Measurements from ENCODE around the gene PITHD1.

Gene PITHD1

GRCh38 chr1:23751815-23752200, 26.4 kb upstream of the PITHD1 start:
- H3K4me3 ChIP-seq (ENCODE audit: low read length), result no peak overlapping the region
- peaks cover 81% of the 10 kb centered on the region for H3K36me3 ChIP-seq (ENCODE audit: insufficient read depth, low read depth, low read length)
- H3K9ac ChIP-seq (ENCODE audit: low read depth, low read length), result no peak overlapping the region
- H3K27ac ChIP-seq (ENCODE audit: low read length), result no peak overlapping the region
- H3K4me1 ChIP-seq (ENCODE audit: insufficient read depth, low read length), result no peaks in the 10 kb centered on the region
- no peaks in the 10 kb centered on the region for H3K27me3 ChIP-seq (ENCODE audit: insufficient read depth, low read length)
- no peaks in the 10 kb centered on the region for H3K9me3 ChIP-seq (ENCODE audit: insufficient read depth, low read depth, low read length)

DNA sequence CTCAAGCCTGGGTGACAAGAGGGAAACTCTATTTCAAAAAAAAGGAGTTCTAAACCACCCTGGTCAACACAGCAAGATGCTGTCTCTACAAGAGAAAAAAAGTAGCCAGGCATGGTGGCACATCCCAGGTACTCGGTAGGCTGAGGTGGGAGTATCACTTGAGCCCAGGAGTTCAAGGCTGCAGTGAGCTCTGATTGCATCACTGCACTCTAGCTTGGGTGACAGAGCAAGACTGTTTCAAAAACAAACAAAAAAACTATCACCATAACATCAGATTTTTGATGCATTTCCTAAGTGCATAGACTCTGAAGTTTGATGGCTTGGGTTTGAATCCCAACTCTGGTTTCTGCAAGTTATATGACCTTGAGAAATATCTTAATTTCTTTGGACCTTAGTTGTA, 25.3 kb upstream of the PITHD1 start:
- Histone ChIP-seq H3K9me3 (ENCODE audit: insufficient read depth, low read depth, low read length) (no peaks in the 10 kb centered on the region), H3K4me3 (ENCODE audit: low read length) (no peak overlapping the region), H3K36me3 (ENCODE audit: insufficient read depth, low read depth, low read length) (peaks cover 88% of the 10 kb centered on the region), H3K9ac (ENCODE audit: low read depth, low read length) (no peak overlapping the region), H3K27ac (ENCODE audit: low read length) (no peak overlapping the region), H3K27me3 (ENCODE audit: insufficient read depth, low read length) (no peaks in the 10 kb centered on the region), H3K4me1 (ENCODE audit: insufficient read depth, low read length) (no peaks in the 10 kb centered on the region)

GRCh38 chr1:23756676-23757075, 21.5 kb upstream of the PITHD1 start:
- no peaks in the 10 kb centered on the region for H3K9me3 ChIP-seq (ENCODE audit: insufficient read depth, low read depth, low read length)
- no peaks in the 10 kb centered on the region for H3K27me3 ChIP-seq (ENCODE audit: insufficient read depth, low read length)
- no peak overlapping the region for H3K4me3 ChIP-seq (ENCODE audit: low read length)
- H3K27ac ChIP-seq (ENCODE audit: low read length), result no peak overlapping the region
- H3K36me3 ChIP-seq (ENCODE audit: insufficient read depth, low read depth, low read length), result peaks cover 97% of the 10 kb centered on the region
- H3K4me1 ChIP-seq (ENCODE audit: insufficient read depth, low read length), result no peaks in the 10 kb centered on the region
- no peak overlapping the region for H3K9ac ChIP-seq (ENCODE audit: low read depth, low read length)

- Histone ChIP-seq H3K9me3 (ENCODE audit: insufficient read depth, low read depth, low read length) (no peaks in the 10 kb centered on the region), H3K27me3 (ENCODE audit: insufficient read depth, low read length) (no peaks in the 10 kb centered on the region), H3K36me3 (ENCODE audit: insufficient read depth, low read depth, low read length) (peaks cover 87% of the 10 kb centered on the region), H3K4me1 (ENCODE audit: insufficient read depth, low read length) (no peaks in the 10 kb centered on the region), H3K9ac (ENCODE audit: low read depth, low read length) (no peak overlapping the region), H3K4me3 (ENCODE audit: low read length) (no peak overlapping the region), H3K27ac (ENCODE audit: low read length) (no peak overlapping the region)
Measured at GRCh38 chr1:23757812-23758211, 20.4 kb upstream of the PITHD1 start.

DNA sequence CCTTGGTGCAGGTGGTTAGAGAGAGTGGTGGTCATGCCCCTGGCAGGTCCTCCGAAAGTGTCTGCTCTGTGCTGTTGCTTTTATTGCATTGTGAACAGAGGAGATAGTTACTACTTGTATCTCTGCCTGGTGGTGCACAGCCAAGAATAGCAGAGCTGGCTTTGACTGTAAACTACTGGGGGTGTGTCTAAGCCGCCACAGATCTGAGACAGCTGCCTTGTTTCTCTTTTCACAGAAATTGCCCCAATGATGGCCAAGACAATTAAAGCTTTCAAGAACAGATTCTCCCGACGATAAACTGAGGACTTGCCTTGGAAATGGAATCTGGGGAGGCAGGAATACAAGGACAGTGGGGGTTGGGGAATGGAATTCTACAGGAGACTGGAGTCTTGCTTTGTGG, 18.9 kb upstream of the PITHD1 start:
- Histone ChIP-seq H3K4me1 (ENCODE audit: insufficient read depth, low read length) (no peaks in the 10 kb centered on the region), H3K9ac (ENCODE audit: low read depth, low read length) (no peak overlapping the region), H3K36me3 (ENCODE audit: insufficient read depth, low read depth, low read length) (peaks cover 80% of the 10 kb centered on the region), H3K27me3 (ENCODE audit: insufficient read depth, low read length) (no peaks in the 10 kb centered on the region), H3K9me3 (ENCODE audit: insufficient read depth, low read depth, low read length) (no peaks in the 10 kb centered on the region), H3K4me3 (ENCODE audit: low read length) (no peak overlapping the region), H3K27ac (ENCODE audit: low read length) (no peak overlapping the region)

GRCh38 chr1:23763041-23763577, 15.1 kb upstream of the PITHD1 start:
- H3K4me3 ChIP-seq (ENCODE audit: low read length), result no peak overlapping the region
- no peak overlapping the region for H3K27ac ChIP-seq (ENCODE audit: low read length)
- no peaks in the 10 kb centered on the region for H3K9me3 ChIP-seq (ENCODE audit: insufficient read depth, low read depth, low read length)
- peaks cover 49% of the 10 kb centered on the region for H3K36me3 ChIP-seq (ENCODE audit: insufficient read depth, low read depth, low read length)
- H3K4me1 ChIP-seq (ENCODE audit: insufficient read depth, low read length), result no peaks in the 10 kb centered on the region
- no peaks in the 10 kb centered on the region for H3K27me3 ChIP-seq (ENCODE audit: insufficient read depth, low read length)
- no peak overlapping the region for H3K9ac ChIP-seq (ENCODE audit: low read depth, low read length)

DNA sequence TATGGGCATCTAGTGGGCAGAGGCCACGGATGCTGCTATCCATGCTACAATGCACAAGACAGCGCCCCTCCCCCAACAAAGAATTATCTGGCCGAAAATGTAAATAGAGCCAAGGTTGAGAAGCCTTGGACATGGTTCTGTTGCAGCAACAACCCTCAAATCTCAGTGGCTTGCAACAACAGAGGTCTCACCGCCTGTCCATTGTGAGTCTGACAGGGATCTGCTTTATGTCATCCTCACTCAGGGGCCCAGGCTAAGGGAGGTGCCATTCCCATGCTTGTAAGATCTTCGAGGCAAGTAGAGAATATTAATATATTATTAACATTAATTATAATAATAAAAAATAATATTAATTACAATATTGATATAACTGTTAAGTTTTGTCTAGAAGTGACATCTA, 9.5 kb upstream of the PITHD1 start:
- no peak overlapping the region for H3K9ac ChIP-seq (ENCODE audit: low read depth, low read length)
- no peaks in the 10 kb centered on the region for H3K9me3 ChIP-seq (ENCODE audit: insufficient read depth, low read depth, low read length)
- H3K4me3 ChIP-seq (ENCODE audit: low read length), result no peak overlapping the region
- no peaks in the 10 kb centered on the region for H3K4me1 ChIP-seq (ENCODE audit: insufficient read depth, low read length)
- H3K36me3 ChIP-seq (ENCODE audit: insufficient read depth, low read depth, low read length), result peaks cover 11% of the 10 kb centered on the region
- H3K27ac ChIP-seq (ENCODE audit: low read length), result no peak overlapping the region
- no peaks in the 10 kb centered on the region for H3K27me3 ChIP-seq (ENCODE audit: insufficient read depth, low read length)

GRCh38 chr1:23772049-23772853, 6.0 kb upstream of the PITHD1 start:
- Histone ChIP-seq H3K4me1 (ENCODE audit: insufficient read depth, low read length) (no peaks in the 10 kb centered on the region), H3K4me3 (ENCODE audit: low read length) (no peak overlapping the region), H3K9ac (ENCODE audit: low read depth, low read length) (no peak overlapping the region), H3K27ac (ENCODE audit: low read length) (no peak overlapping the region), H3K27me3 (ENCODE audit: insufficient read depth, low read length) (no peaks in the 10 kb centered on the region), H3K9me3 (ENCODE audit: insufficient read depth, low read depth, low read length) (no peaks in the 10 kb centered on the region), H3K36me3 (ENCODE audit: insufficient read depth, low read depth, low read length) (peaks cover 3% of the 10 kb centered on the region; the same call in 1 of the 2 replicates)

GRCh38 chr1:23772854-23773242, 5.4 kb upstream of the PITHD1 start:
- no peaks in the 10 kb centered on the region for H3K9me3 ChIP-seq (ENCODE audit: insufficient read depth, low read depth, low read length)
- no peaks in the 10 kb centered on the region for H3K27me3 ChIP-seq (ENCODE audit: insufficient read depth, low read length)
- H3K4me3 ChIP-seq (ENCODE audit: low read length), result no peak overlapping the region
- no peaks in the 10 kb centered on the region for H3K4me1 ChIP-seq (ENCODE audit: insufficient read depth, low read length)
- H3K36me3 ChIP-seq (ENCODE audit: insufficient read depth, low read depth, low read length), result peaks cover 3% of the 10 kb centered on the region; the same call in 1 of the 2 replicates
- no peak overlapping the region for H3K9ac ChIP-seq (ENCODE audit: low read depth, low read length)
- no peak overlapping the region for H3K27ac ChIP-seq (ENCODE audit: low read length)

DNA sequence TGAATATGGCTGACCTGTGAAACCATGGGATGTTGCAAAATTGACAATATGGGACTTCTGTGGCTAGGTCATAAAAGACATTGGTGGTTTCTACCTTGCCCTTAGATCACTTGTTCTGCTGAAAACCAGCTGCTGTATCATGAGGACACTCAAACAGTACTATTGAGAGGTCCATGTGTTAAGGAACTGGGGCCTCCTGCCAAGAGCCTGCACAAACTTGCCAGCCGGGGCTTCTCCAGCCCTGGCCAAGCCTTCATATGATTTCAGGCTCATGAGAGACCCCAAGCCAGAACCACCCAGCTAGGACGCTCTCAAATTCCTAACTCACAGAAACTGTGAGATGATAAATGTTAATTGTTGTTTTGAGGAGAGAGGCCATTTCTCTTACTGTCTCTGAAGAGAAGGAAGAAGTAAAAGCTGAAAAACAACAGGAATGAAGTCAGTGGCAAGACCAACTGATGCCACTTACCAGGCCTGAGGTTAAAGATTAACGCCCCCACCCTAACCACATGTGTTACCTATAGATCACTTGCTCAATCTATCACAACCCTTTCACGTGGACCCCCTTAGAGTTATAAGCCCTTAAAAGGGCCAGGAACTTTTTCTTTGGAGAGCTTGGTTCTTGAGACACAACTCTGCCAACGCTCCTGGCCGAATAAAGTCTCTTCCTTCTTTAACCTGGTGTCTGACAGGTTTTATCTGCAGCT, 3.9 kb upstream of the PITHD1 start:
- no peaks in the 10 kb centered on the region for H3K27me3 ChIP-seq (ENCODE audit: insufficient read depth, low read length)
- no peaks in the 10 kb centered on the region for H3K4me1 ChIP-seq (ENCODE audit: insufficient read depth, low read length)
- H3K27ac ChIP-seq (ENCODE audit: low read length), result no peak overlapping the region
- H3K9ac ChIP-seq (ENCODE audit: low read depth, low read length), result no peak overlapping the region
- no peaks in the 10 kb centered on the region for H3K9me3 ChIP-seq (ENCODE audit: insufficient read depth, low read depth, low read length)
- no peak overlapping the region for H3K4me3 ChIP-seq (ENCODE audit: low read length)
- H3K36me3 ChIP-seq (ENCODE audit: insufficient read depth, low read depth, low read length), result no peaks in the 10 kb centered on the region

DNA sequence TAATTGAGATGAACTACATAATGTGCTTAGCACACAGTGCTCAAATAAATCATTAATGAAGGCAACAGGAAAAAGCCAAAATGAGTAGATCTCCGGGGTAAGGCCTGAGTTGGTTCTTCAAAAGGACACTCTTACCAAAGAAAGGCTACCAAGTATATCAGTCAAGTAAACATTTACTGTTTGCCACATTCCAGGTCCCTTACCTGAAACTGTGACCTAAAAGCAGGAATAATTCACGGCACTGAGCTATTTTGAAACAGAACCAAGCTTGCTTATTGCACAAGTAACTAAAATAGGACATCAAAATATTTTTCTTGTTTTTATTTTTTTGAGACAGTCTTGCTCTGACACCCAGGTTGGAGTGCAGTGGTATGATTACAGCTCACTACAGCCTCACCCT, 2.0 kb upstream of the PITHD1 start:
- no peaks in the 10 kb centered on the region for H3K27me3 ChIP-seq (ENCODE audit: insufficient read depth, low read length)
- H3K9me3 ChIP-seq (ENCODE audit: insufficient read depth, low read depth, low read length), result no peaks in the 10 kb centered on the region
- H3K27ac ChIP-seq (ENCODE audit: low read length), result no peak overlapping the region
- peaks cover 10% of the 10 kb centered on the region for H3K36me3 ChIP-seq (ENCODE audit: insufficient read depth, low read depth, low read length)
- H3K4me3 ChIP-seq (ENCODE audit: low read length), result no peak overlapping the region
- H3K9ac ChIP-seq (ENCODE audit: low read depth, low read length), result no peak overlapping the region
- H3K4me1 ChIP-seq (ENCODE audit: insufficient read depth, low read length), result no peaks in the 10 kb centered on the region
